GM12891 (cell line): ENCODE data around the gene LETMD1.
"Not testable (repeated sequence)": the region's sequence is repeated elsewhere in the genome, so short reads cannot be mapped to it uniquely, and the experiment has no call there.

ENCODE experiments used
- DNase-seq: peaks from one replicate; pipeline ENCODE4 v3.0.0; 2011; ENCODE audit warnings: low spot score; ENCODE audit not compliant: insufficient read length
- FAIRE-seq: peaks from 2 replicates; lab custom pipeline; 2011; peaks lifted over from hg19 to GRCh38; lab: Jason Lieb, UNC
- PAX5 ChIP-seq: IDR thresholded peaks from 2 replicates; pipeline ENCODE4 v1.6.1; 2011; ENCODE audit warnings: low read length, moderate library complexity, mild to moderate bottlenecking; ENCODE audit not compliant: insufficient read depth, severe bottlenecking
- POLR2A ChIP-seq: IDR thresholded peaks from 2 replicates; pipeline ENCODE4 v1.6.1; 2011; ENCODE audit warnings: low read depth, low read length, control low read depth
- POLR2AphosphoS5 ChIP-seq: IDR thresholded peaks from 2 replicates; pipeline ENCODE4 v1.6.1; 2011; ENCODE audit warnings: low read depth, low read length, control low read depth
- POU2F2 ChIP-seq: IDR thresholded peaks from 2 replicates; pipeline ENCODE4 v1.6.1; 2011; ENCODE audit warnings: low read depth, mild to moderate bottlenecking, control low read depth, low read length, moderate library complexity
- SPI1 ChIP-seq: IDR thresholded peaks from 2 replicates; pipeline ENCODE4 v1.6.1; 2011; ENCODE audit warnings: low read depth, low read length, control low read depth
- TAF1 ChIP-seq: IDR thresholded peaks from 2 replicates; pipeline ENCODE4 v1.6.1; 2011; ENCODE audit warnings: low read depth, low read length, control low read depth

LETMD1 gene

GRCh38 chr12:51076236-51076930 lies 28.3 kb downstream of the LETMD1 start:
- DNase-seq (no peak), FAIRE-seq (no peak)
- no peak for TF ChIP-seq TAF1
- no peak for TF ChIP-seq POLR2AphosphoS5

GRCh38 chr12:51077930-51078329 lies 29.8 kb downstream of the LETMD1 start:
- TF ChIP-seq TAF1 = no peak
- no peak for TF ChIP-seq POLR2A
- TF ChIP-seq PAX5 = no peak
- TF ChIP-seq POU2F2 = no peak
- TF ChIP-seq SPI1 = no peak
- TF ChIP-seq POLR2AphosphoS5 = no peak
- FAIRE-seq (no peak), DNase-seq (no peak)

GRCh38 chr12:51078346-51078745 lies 30.2 kb downstream of the LETMD1 start:
- not testable (repeated sequence) for DNase-seq, FAIRE-seq

- not testable (repeated sequence) for DNase-seq, FAIRE-seq
Measured at GRCh38 chr12:51078866-51079265, 30.7 kb downstream of the LETMD1 start.

- FAIRE-seq = no peak
- no peak for DNase-seq
Measured at GRCh38 chr12:51080136-51080535, 32.0 kb downstream of the LETMD1 start.

GRCh38 chr12:51081421-51081820 lies 33.3 kb downstream of the LETMD1 start:
- TF ChIP-seq POLR2A (no peak), PAX5 (no peak)
- DNase-seq = no peak
- no peak for FAIRE-seq

More at GRCh38 chr12:51080136-51080535, 32.0 kb downstream of the LETMD1 start:
- TF ChIP-seq POU2F2 (no peak), TAF1 (no peak), PAX5 (no peak), SPI1 (no peak), POLR2AphosphoS5 (no peak), POLR2A (no peak)

- FAIRE-seq (no peak), DNase-seq (no peak)
- TF ChIP-seq POLR2AphosphoS5 (no peak), SPI1 (0 out of 2 replicates have a peak, but pooled peaks have one; percentile 10)
Measured at GRCh38 chr12:51082561-51083125, 34.5 kb downstream of the LETMD1 start.

GRCh38 chr12:51083126-51083833 lies 35.2 kb downstream of the LETMD1 start, which contains the start of gene CSRNP2:
Gene CSRNP2 (minus strand): TSS chr12:51083596. CDS start chr12:51076561, 7,035 bp downstream.
- DNase-seq (peak; percentile 97), FAIRE-seq (peak; percentile 92)
- TF ChIP-seq POLR2AphosphoS5 (peak; percentile 97), SPI1 (no peak), POLR2A (peak; percentile 97), TAF1 (peak; percentile 92), PAX5 (peak; percentile 47), POU2F2 (peak; percentile 88)

GRCh38 chr12:51085757-51086156 lies 37.6 kb downstream of the LETMD1 start:
- TF ChIP-seq SPI1 = 0 out of 2 replicates have a peak, but pooled peaks have one; percentile 2
- no peak for TF ChIP-seq POU2F2
- DNase-seq (no peak), FAIRE-seq (no peak)

- FAIRE-seq (no peak), DNase-seq (no peak)
- TF ChIP-seq TAF1 (no peak), SPI1 (no peak), POU2F2 (no peak), POLR2A (no peak), PAX5 (no peak), POLR2AphosphoS5 (no peak)
Measured at GRCh38 chr12:51086933-51087332, 38.8 kb downstream of the LETMD1 start.

GRCh38 chr12:51087818-51088217 lies 39.7 kb downstream of the LETMD1 start:
- FAIRE-seq (no peak), DNase-seq (no peak)
- TF ChIP-seq PAX5 (no peak), POLR2A (no peak), POLR2AphosphoS5 (no peak), SPI1 (no peak), POU2F2 (no peak), TAF1 (no peak)

- TF ChIP-seq POLR2AphosphoS5 (no peak), PAX5 (no peak), POLR2A (no peak), TAF1 (no peak), POU2F2 (no peak), SPI1 (no peak)
Measured at GRCh38 chr12:51090705-51091229, 42.6 kb downstream of the LETMD1 start.

More at GRCh38 chr12:51090705-51091229, 42.6 kb downstream of the LETMD1 start:
- no peak for FAIRE-seq
- no peak for DNase-seq
